K562 (cell line): ENCODE measurements around the gene RGL2. TPM values are rescaled to one million over a fixed set of nuclear protein-coding genes. Genes with fewer than 3 reads are reported as not detected.

Experiments used
- CBFB ChIP-seq: sonication (generic); formaldehyde crosslinking; IDR thresholded peaks from 2 replicates; pipeline ENCODE4 v1.4.0; 2020; ENCODE audit warnings: mild to moderate bottlenecking, missing genetic modification reagents
- ELF4 ChIP-seq: fragments of 450-650 bp; formaldehyde crosslinking; IDR thresholded peaks from 2 replicates; pipeline ENCODE4 v1.4.0; 2022; ENCODE audit warnings: missing genetic modification characterization
- GATA2 ChIP-seq: sonication (generic); formaldehyde crosslinking; IDR thresholded peaks from 2 replicates; pipeline ENCODE4 v1.4.0; 2020; ENCODE audit warnings: mild to moderate bottlenecking, missing genetic modification reagents
- HMG20A ChIP-seq: fragments of 450-650 bp; formaldehyde crosslinking; conservative IDR thresholded peaks from 2 replicates; pipeline ENCODE4 v1.4.0; 2020; ENCODE audit warnings: mild to moderate bottlenecking, mixed read lengths
- KHSRP ChIP-seq: fragments of 450-650 bp; IDR thresholded peaks from 2 replicates; pipeline ENCODE4 v1.6.1; 2017
- MTA2 ChIP-seq: fragments of 450-650 bp; IDR thresholded peaks from 2 replicates; pipeline ENCODE4 v1.6.1; 2016; ENCODE audit warnings: low read depth
- MTA3 ChIP-seq: fragments of 450-650 bp; formaldehyde crosslinking; IDR thresholded peaks from 2 replicates; pipeline ENCODE4 v1.6.1; 2017; ENCODE audit warnings: mild to moderate bottlenecking, borderline replicate concordance
- MYC ChIP-seq, 2 experiments: fragments of 250-450 bp in 1 of 2; sonication (Bioruptor Pico) in 1 of 2; IDR thresholded peaks; 2 replicates each; pipeline versions ENCODE4 v1.5.1 to v1.6.1; 2012 to 2021; ENCODE audit warnings: low read depth in 2 of 2, borderline replicate concordance in 1 of 2, improper control_type of control experiment in 1 of 2, low read length in 1 of 2, mild to moderate bottlenecking in 1 of 2, moderate library complexity in 1 of 2
- NR2C2 ChIP-seq, 2 experiments: fragments of 200-800 bp in 1 of 2; sonication (Bioruptor generic) in 1 of 2; sonication (generic) in 1 of 2; formaldehyde crosslinking in 1 of 2; IDR thresholded peaks; 2 replicates each; pipeline versions ENCODE4 v1.6.1 to v1.8.0; 2016 to 2022; ENCODE audit warnings: mild to moderate bottlenecking in 1 of 2, missing compliant biosample characterization in 1 of 2, missing genetic modification characterization in 1 of 2, missing genetic modification reagents in 1 of 2
- PML ChIP-seq: IDR thresholded peaks from 2 replicates; pipeline ENCODE4 v1.6.1; 2012; ENCODE audit warnings: low read length, inconsistent platforms
- PURB ChIP-seq: sonication (generic); formaldehyde crosslinking; IDR thresholded peaks from 2 replicates; pipeline ENCODE4 v1.9.0; 2021; ENCODE audit warnings: low read depth, mild to moderate bottlenecking, missing genetic modification reagents
- RCOR1 ChIP-seq, 2 experiments: IDR thresholded peaks; 2 replicates each; pipeline ENCODE4 v1.6.1; 2012; ENCODE audit warnings: low read depth in 2 of 2, low read length in 2 of 2, borderline replicate concordance in 1 of 2, improper control_type of control experiment in 1 of 2
- SMAD2 ChIP-seq: fragments of 150-350 bp; IDR thresholded peaks from 2 replicates; pipeline ENCODE4 v1.6.1; 2014; ENCODE audit warnings: low read depth, mild to moderate bottlenecking, low read length
- SRSF1 ChIP-seq: fragments of 200-400 bp; formaldehyde crosslinking; IDR thresholded peaks from 2 replicates; pipeline ENCODE4 v1.6.1; 2017; ENCODE audit warnings: mild to moderate bottlenecking, low read depth, low read length, moderate library complexity
- STAT5A ChIP-seq: IDR thresholded peaks from 2 replicates; pipeline ENCODE4 v1.6.1; 2012; ENCODE audit warnings: low read length, inconsistent platforms, borderline replicate concordance
- TAF1 ChIP-seq: IDR thresholded peaks from 2 replicates; pipeline ENCODE4 v1.6.1; 2011; ENCODE audit warnings: mild to moderate bottlenecking, low read length, moderate library complexity; ENCODE audit not compliant: insufficient read depth, control insufficient read depth, severe bottlenecking; ENCODE audit errors: extremely low read depth
- TARDBP ChIP-seq: fragments of 450-650 bp; IDR thresholded peaks from 2 replicates; pipeline ENCODE4 v1.6.1; 2016
- YY1 ChIP-seq, 3 experiments: IDR thresholded peaks; 2 replicates each; pipeline ENCODE4 v1.6.1; 2011; ENCODE audit warnings: low read length in 2 of 3, mild to moderate bottlenecking in 2 of 3, moderate library complexity in 2 of 3, borderline replicate concordance in 1 of 3, control low read depth in 1 of 3, low read depth in 1 of 3; ENCODE audit not compliant: insufficient read depth in 3 of 3, insufficient replicate concordance in 2 of 3, control insufficient read depth in 1 of 3, insufficient read length in 1 of 3; ENCODE audit errors: extremely low read depth in 1 of 3
- ZBTB1 ChIP-seq: sonication (generic); formaldehyde crosslinking; IDR thresholded peaks from 2 replicates; pipeline ENCODE4 v1.8.1; 2023; ENCODE audit warnings: missing genetic modification reagents, low read depth, mild to moderate bottlenecking, borderline replicate concordance
- ZNF124 ChIP-seq: sonication (generic); formaldehyde crosslinking; IDR thresholded peaks from 2 replicates; pipeline ENCODE4 v1.8.1; 2022; ENCODE audit warnings: missing genetic modification reagents
- ZNF143 ChIP-seq: sonication (generic); formaldehyde crosslinking; IDR thresholded peaks from 2 replicates; pipeline ENCODE4 v1.9.0; 2022; ENCODE audit warnings: mild to moderate bottlenecking, missing genetic modification reagents
- ZNF239 ChIP-seq: fragments of 250-450 bp; sonication (Bioruptor Pico); IDR thresholded peaks from 2 replicates; pipeline ENCODE4 v1.4.0; 2020; ENCODE audit warnings: mild to moderate bottlenecking
- ZNF274 ChIP-seq: IDR thresholded peaks from 2 replicates; pipeline ENCODE4 v1.6.1; 2011; ENCODE audit warnings: low read depth, mild to moderate bottlenecking, low read length, moderate library complexity, borderline replicate concordance
- polyA plus RNA-seq, 8 experiments: library from polyadenylated mRNA; depleted of rRNA in 4 of 8; stranded (reverse) in 5 of 8; unstranded in 3 of 8; fragments of >200 nt; fragmentation: Nextera tagmentation in 2 of 8; fragmentation: Illumina TruSeq in 1 of 8; extraction: Ambion mirVana in 2 of 8; extraction: Trizol in 1 of 8; gene quantifications; 2 replicates each; pipeline versions ENCODE4 v1.2.1 to v1.2.3, GENCODE V29; 2011 to 2014; ENCODE audit warnings: inconsistent platforms in 1 of 8, missing spikeins in 1 of 8
- total RNA-seq, 7 experiments: library from RNA; depleted of rRNA in 6 of 7; stranded (reverse); fragments of >200 nt in 6 of 7; fragmentation: Illumina TruSeq in 2 of 7; extraction: Trizol in 2 of 7; gene quantifications; 2 replicates each; pipeline versions ENCODE4 v1.2.1 to v1.2.3, GENCODE V29; 2011 to 2021; ENCODE audit warnings: low replicate concordance in 1 of 7
- TF ChIP-seq, protein P1 (sequence below): fragments of 250-450 bp; sonication (Bioruptor Pico); IDR thresholded peaks from 2 replicates; pipeline ENCODE4 v1.5.0; 2020; ENCODE audit warnings: mild to moderate bottlenecking
- TF ChIP-seq, protein P2 (sequence below): sonication (generic); formaldehyde crosslinking; IDR thresholded peaks from 2 replicates; pipeline ENCODE4 v1.8.0; 2022; ENCODE audit warnings: mild to moderate bottlenecking, missing genetic modification reagents, borderline replicate concordance

RGL2 gene
- total and polyA plus RNA-seq, 9 of the 15 experiments (the other 6 are each of a cell fraction or from before 2014, with no cell fraction given) = 1.8 to 57.1 (median 19.5) TPM

DNA sequence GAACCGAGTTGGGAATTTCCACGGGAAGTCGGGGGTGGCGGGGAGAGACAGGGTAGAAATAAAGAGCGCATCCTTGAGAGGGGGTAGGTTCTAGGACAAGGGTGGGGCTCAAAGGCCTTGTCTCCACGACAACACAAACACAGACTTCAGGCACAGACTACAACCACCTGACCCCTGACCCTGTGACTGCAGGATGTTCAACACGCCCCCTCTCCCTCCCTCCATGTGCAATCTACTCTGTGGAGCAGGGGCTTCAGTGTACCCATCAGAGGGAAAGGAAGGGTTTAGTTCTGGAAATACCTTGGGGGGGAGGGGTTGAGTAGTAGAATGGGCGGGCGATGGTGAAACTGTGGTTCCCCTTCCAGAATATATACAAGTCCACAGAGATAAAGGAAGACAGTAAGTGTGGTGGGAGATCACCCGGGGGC lies 15.8 kb upstream of the RGL2 start (continued):
- TF ChIP-seq NR2C2 (CRISPR knock-in tag; IDR thresholded peaks at IDR 0.05) = peak; percentile 93
- peak; percentile 97 for TF ChIP-seq NR2C2 (tag; IDR thresholded peaks at IDR 0.05)
- no peak for TF ChIP-seq ZNF124 (CRISPR knock-in tag)
- peak; percentile 21; the same call in 1 of the 2 replicates for TF ChIP-seq MTA2
- peak; percentile 15 for TF ChIP-seq TAF1
- peak; percentile 38 to 47; a peak in 1 of 4 replicates for TF ChIP-seq RCOR1 (IDR thresholded peaks at IDR 0.05; ENCODE audit: borderline replicate concordance in 1 of 2, low read depth in 2 of 2, low read length in 2 of 2)
- no peak for TF ChIP-seq SMAD2
- no peak for TF ChIP-seq ZNF274
- TF ChIP-seq ZNF143 = no peak
- no peak for TF ChIP-seq HMG20A (CRISPR knock-in tag)
- TF ChIP-seq MTA3 = no peak
- TF ChIP-seq, protein P1, sequence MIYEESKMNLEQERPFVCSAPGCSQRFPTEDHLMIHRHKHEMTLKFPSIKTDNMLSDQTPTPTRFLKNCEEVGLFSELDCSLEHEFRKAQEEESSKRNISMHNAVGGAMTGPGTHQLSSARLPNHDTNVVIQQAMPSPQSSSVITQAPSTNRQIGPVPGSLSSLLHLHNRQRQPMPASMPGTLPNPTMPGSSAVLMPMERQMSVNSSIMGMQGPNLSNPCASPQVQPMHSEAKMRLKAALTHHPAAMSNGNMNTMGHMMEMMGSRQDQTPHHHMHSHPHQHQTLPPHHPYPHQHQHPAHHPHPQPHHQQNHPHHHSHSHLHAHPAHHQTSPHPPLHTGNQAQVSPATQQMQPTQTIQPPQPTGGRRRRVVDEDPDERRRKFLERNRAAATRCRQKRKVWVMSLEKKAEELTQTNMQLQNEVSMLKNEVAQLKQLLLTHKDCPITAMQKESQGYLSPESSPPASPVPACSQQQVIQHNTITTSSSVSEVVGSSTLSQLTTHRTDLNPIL (CRISPR knock-in tag) = peak; percentile 53; the same call in 1 of the 2 replicates
- TF ChIP-seq PURB (CRISPR knock-in tag) = no peak
- TF ChIP-seq YY1 (IDR thresholded peaks at IDR 0.05; ENCODE audit: borderline replicate concordance in 1 of 3, control insufficient read depth in 1 of 3, extremely low read depth in 1 of 3, insufficient read depth in 3 of 3, insufficient read length in 1 of 3, insufficient replicate concordance in 2 of 3, low read depth in 1 of 3, low read length in 2 of 3) = no peak
- TF ChIP-seq PML = no peak
- TF ChIP-seq CBFB (CRISPR knock-in tag) = no peak
- TF ChIP-seq TARDBP = no peak
- TF ChIP-seq, protein P2, sequence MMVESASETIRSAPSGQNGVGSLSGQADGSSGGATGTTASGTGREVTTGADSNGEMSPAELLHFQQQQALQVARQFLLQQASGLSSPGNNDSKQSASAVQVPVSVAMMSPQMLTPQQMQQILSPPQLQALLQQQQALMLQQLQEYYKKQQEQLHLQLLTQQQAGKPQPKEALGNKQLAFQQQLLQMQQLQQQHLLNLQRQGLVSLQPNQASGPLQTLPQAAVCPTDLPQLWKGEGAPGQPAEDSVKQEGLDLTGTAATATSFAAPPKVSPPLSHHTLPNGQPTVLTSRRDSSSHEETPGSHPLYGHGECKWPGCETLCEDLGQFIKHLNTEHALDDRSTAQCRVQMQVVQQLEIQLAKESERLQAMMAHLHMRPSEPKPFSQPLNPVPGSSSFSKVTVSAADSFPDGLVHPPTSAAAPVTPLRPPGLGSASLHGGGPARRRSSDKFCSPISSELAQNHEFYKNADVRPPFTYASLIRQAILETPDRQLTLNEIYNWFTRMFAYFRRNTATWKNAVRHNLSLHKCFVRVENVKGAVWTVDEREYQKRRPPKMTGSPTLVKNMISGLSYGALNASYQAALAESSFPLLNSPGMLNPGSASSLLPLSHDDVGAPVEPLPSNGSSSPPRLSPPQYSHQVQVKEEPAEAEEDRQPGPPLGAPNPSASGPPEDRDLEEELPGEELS (CRISPR knock-in tag) = no peak
- TF ChIP-seq GATA2 (CRISPR knock-in tag) = no peak
- no peak; the same call in 1 of the 2 replicates for TF ChIP-seq MYC (IDR thresholded peaks at IDR 0.05; ENCODE audit: low read depth, low read length)
- TF ChIP-seq MYC (CRISPR knock-in tag; IDR thresholded peaks at IDR 0.05; ENCODE audit: borderline replicate concordance, low read depth) = no peak
- no peak for TF ChIP-seq ZBTB1 (CRISPR knock-in tag)
- no peak for TF ChIP-seq ELF4
- TF ChIP-seq STAT5A = no peak
- no peak for TF ChIP-seq KHSRP
- TF ChIP-seq ZNF239 (CRISPR knock-in tag) = no peak
- TF ChIP-seq SRSF1 = no peak
